Astrocyte (in vitro differentiated cells and primary cell): ENCODE results near the gene HSF4. TPM values are rescaled to one million over a fixed set of nuclear protein-coding genes. Genes with fewer than 3 reads are reported as not detected.

Experiments used
- DNase-seq: peaks from one replicate; pipeline ENCODE4 v3.0.0-alpha.2; 2010; ENCODE audit warnings: low read depth
- FAIRE-seq: peaks from 2 replicates; lab custom pipeline; 2011; peaks lifted over from hg19 to GRCh38; lab: Jason Lieb, UNC
- H2AFZ ChIP-seq: 2 replicates; pipeline ENCODE4 v1.6.0; 2012; ENCODE audit warnings: low read depth, low read length, inconsistent platforms
- H3K27ac ChIP-seq: 2 replicates; pipeline ENCODE4 v1.5.1; 2011; ENCODE audit warnings: low read depth, low read length, inconsistent platforms
- H3K27me3 ChIP-seq: 2 replicates; pipeline ENCODE4 v1.6.0; 2011; ENCODE audit warnings: low read length, inconsistent platforms; ENCODE audit not compliant: insufficient read depth
- H3K36me3 ChIP-seq: 2 replicates; pipeline ENCODE4 v1.5.1; 2011; ENCODE audit warnings: low read length, inconsistent platforms; ENCODE audit not compliant: insufficient read depth
- H3K4me1 ChIP-seq: 2 replicates; pipeline ENCODE4 v1.5.1; 2011; ENCODE audit warnings: low read length, inconsistent platforms; ENCODE audit not compliant: insufficient read depth
- H3K4me2 ChIP-seq: 2 replicates; pipeline ENCODE4 v1.6.0; 2012; ENCODE audit warnings: low read length, inconsistent platforms
- H3K4me3 ChIP-seq: 2 replicates; pipeline ENCODE4 v1.5.1; 2011; ENCODE audit warnings: low read depth, mild to moderate bottlenecking, low read length, inconsistent platforms; ENCODE audit not compliant: insufficient read depth
- H3K79me2 ChIP-seq: 2 replicates; pipeline ENCODE4 v1.6.0; 2012; ENCODE audit warnings: mild to moderate bottlenecking, low read length, inconsistent platforms; ENCODE audit not compliant: insufficient read depth
- H3K9ac ChIP-seq: 2 replicates; pipeline ENCODE4 v1.6.0; 2012; ENCODE audit warnings: mild to moderate bottlenecking, low read length, inconsistent platforms
- H3K9me3 ChIP-seq: 2 replicates; pipeline ENCODE4 v1.5.1; 2012; ENCODE audit warnings: low read depth, mild to moderate bottlenecking, low read length, inconsistent platforms; ENCODE audit not compliant: insufficient read depth
- H4K20me1 ChIP-seq: 2 replicates; pipeline ENCODE4 v1.6.0; 2012; ENCODE audit warnings: low read length, inconsistent platforms; ENCODE audit not compliant: insufficient read depth
- H3K27ac Mint-ChIP-seq: one replicate; pipeline ENCODE4 v1.8.0; 2021; ENCODE audit warnings: mild to moderate bottlenecking, mixed read lengths; ENCODE audit not compliant: unreplicated experiment
- H3K27me3 Mint-ChIP-seq: one replicate; pipeline ENCODE4 v1.8.0; 2021; ENCODE audit warnings: low read depth, mixed read lengths; ENCODE audit not compliant: unreplicated experiment
- H3K36me3 Mint-ChIP-seq: one replicate; pipeline ENCODE4 v1.8.0; 2021; ENCODE audit warnings: low read depth, mixed read lengths; ENCODE audit not compliant: unreplicated experiment
- H3K4me1 Mint-ChIP-seq: one replicate; pipeline ENCODE4 v1.8.0; 2021; ENCODE audit warnings: low read depth, mixed read lengths; ENCODE audit not compliant: unreplicated experiment
- H3K4me3 Mint-ChIP-seq: one replicate; pipeline ENCODE4 v1.8.0; 2021; ENCODE audit warnings: mild to moderate bottlenecking, moderate library complexity, mixed read lengths; ENCODE audit not compliant: unreplicated experiment
- H3K9me3 Mint-ChIP-seq: one replicate; pipeline ENCODE4 v1.8.0; 2021; ENCODE audit warnings: mild to moderate bottlenecking, mixed read lengths; ENCODE audit not compliant: unreplicated experiment
- EZH2 ChIP-seq: IDR thresholded peaks from 2 replicates; pipeline ENCODE4 v1.6.1; 2012; ENCODE audit warnings: mild to moderate bottlenecking, low read length, inconsistent platforms; ENCODE audit not compliant: insufficient read depth
- total RNA-seq: library from RNA; stranded (reverse); gene quantifications from 2 replicates; pipeline ENCODE4 v1.2.1, GENCODE V29; 2021
- TF ChIP-seq, protein P1 (sequence below): IDR thresholded peaks from 2 replicates; pipeline ENCODE4 v1.5.1; 2011; ENCODE audit warnings: low read depth, mild to moderate bottlenecking, inconsistent platforms, low read length, moderate library complexity; ENCODE audit not compliant: insufficient read depth

The HSF4 gene
- total RNA-seq, 1 donor from 2014 or later, result 4.5 TPM

DNA sequence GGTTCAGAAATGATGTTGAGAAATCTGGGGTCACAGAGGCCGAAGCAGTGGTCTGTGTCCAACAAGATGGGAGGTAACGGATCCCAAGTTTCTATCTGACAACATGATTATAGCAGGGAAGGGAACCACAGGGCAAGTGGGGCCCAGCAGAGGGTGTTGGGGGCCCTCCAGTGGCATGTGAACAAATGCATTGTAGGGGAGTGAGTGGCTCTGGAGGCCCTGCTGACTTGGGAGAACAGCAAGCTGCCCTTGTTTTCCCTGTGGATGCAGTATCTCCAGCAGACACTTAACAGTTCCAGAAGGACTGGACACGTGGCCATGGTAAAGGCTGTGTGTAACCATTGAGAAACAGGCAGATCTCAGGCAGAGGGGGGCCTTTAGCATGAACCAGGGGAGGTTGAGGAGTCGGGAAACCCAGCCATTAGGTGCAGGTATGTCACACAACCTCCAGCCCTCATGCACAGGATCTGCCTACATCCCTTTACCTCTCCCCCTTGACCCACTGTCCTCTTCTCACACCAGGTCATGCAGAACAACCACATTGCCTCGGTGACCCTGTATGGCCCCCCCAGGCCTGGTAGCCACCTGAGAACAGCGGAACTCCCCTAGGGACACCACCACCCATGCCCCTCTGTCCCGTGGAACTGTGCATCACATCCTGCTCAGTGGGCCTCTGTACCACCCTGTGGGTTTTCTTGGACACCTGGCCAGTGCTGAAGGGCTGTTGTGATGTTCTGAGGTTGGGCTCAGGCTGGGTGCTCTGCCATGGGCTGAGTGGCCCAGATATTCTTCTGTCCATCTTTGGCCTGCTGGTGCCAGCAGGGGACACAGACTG lies 17.8 kb upstream of the HSF4 start:
- DNase-seq, result no peak
- peaks cover 4% of the 10 kb centered on the region for H3K9me3 Mint-ChIP-seq
- FAIRE-seq, result no peak
- no peak overlapping the region for H3K9ac ChIP-seq
- H3K4me2 ChIP-seq, result no peak overlapping the region
- H2AFZ ChIP-seq, result no peak overlapping the region
- no peaks in the 10 kb centered on the region for H3K27me3 ChIP-seq
- H3K79me2 ChIP-seq, result no peaks in the 10 kb centered on the region
- H3K36me3 Mint-ChIP-seq, result peaks cover 36% of the 10 kb centered on the region
- H3K27me3 Mint-ChIP-seq, result peaks cover 9% of the 10 kb centered on the region
- H3K36me3 ChIP-seq, result peaks cover 36% of the 10 kb centered on the region
- no peaks in the 10 kb centered on the region for H3K4me1 Mint-ChIP-seq
- H4K20me1 ChIP-seq, result peaks cover 23% of the 10 kb centered on the region
- no peak overlapping the region for H3K4me3 ChIP-seq
- peaks cover 2% of the 10 kb centered on the region for H3K4me1 ChIP-seq
- H3K4me3 Mint-ChIP-seq, result no peak overlapping the region
- H3K27ac Mint-ChIP-seq, result no peak overlapping the region
- TF ChIP-seq, protein P1, sequence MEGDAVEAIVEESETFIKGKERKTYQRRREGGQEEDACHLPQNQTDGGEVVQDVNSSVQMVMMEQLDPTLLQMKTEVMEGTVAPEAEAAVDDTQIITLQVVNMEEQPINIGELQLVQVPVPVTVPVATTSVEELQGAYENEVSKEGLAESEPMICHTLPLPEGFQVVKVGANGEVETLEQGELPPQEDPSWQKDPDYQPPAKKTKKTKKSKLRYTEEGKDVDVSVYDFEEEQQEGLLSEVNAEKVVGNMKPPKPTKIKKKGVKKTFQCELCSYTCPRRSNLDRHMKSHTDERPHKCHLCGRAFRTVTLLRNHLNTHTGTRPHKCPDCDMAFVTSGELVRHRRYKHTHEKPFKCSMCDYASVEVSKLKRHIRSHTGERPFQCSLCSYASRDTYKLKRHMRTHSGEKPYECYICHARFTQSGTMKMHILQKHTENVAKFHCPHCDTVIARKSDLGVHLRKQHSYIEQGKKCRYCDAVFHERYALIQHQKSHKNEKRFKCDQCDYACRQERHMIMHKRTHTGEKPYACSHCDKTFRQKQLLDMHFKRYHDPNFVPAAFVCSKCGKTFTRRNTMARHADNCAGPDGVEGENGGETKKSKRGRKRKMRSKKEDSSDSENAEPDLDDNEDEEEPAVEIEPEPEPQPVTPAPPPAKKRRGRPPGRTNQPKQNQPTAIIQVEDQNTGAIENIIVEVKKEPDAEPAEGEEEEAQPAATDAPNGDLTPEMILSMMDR, result no peak
- TF ChIP-seq EZH2, result no peak
- H3K27ac ChIP-seq, result no peak overlapping the region
- H3K9me3 ChIP-seq, result no peaks in the 10 kb centered on the region

DNA sequence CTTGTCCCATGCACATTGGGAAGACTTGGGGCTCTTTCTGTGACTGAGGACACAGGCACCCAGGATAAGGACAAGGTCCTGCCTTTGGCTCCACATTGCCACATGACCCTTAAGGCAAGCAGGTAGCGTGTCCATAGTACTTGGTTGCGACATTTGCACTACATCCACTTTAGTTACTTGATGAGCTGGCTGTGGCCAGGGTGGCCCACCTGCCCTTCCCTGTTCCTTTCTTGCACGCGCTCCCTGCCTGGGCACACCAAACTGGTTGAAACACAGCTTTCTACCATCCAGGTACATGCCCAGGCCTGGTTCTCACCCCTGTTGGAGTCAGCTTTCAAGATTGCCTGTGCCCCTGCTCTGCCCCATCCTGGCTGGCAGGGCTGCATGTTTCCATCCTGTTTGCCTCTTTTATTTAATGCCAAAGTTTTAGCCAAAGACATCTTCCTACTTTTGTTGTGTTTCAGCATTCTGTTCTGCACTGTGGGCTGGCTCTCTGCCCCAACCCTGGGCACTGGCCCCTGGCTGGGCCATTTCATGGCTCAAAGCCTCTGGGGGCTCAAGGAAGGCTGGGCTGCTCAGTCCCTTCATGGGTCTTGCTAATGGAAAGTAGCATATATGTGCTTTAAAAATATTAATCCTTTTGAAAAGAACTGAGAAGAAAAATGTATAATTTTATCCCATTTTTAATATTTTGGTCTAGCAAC lies 17.0 kb upstream of the HSF4 start:
- H3K4me2 ChIP-seq, result no peak overlapping the region
- no peak overlapping the region for H3K4me3 ChIP-seq
- no peaks in the 10 kb centered on the region for H3K9me3 ChIP-seq
- FAIRE-seq (no peak), DNase-seq (no peak)
- Mint-ChIP-seq H3K4me3 (no peak overlapping the region), H3K36me3 (peaks cover 29% of the 10 kb centered on the region), H3K27ac (no peak overlapping the region), H3K4me1 (no peaks in the 10 kb centered on the region), H3K27me3 (peaks cover 13% of the 10 kb centered on the region), H3K9me3 (no peaks in the 10 kb centered on the region)
- peaks cover 33% of the 10 kb centered on the region for H3K36me3 ChIP-seq
- H3K27ac ChIP-seq, result no peak overlapping the region
- no peak overlapping the region for H2AFZ ChIP-seq
- no peak for TF ChIP-seq EZH2
- TF ChIP-seq, protein P1, result no peak
- peaks cover 23% of the 10 kb centered on the region for H4K20me1 ChIP-seq
- peaks cover 2% of the 10 kb centered on the region for H3K4me1 ChIP-seq
- no peaks in the 10 kb centered on the region for H3K79me2 ChIP-seq
- no peak overlapping the region for H3K9ac ChIP-seq
- no peaks in the 10 kb centered on the region for H3K27me3 ChIP-seq
